Sigmoid colon (tissue), 4 donors: ENCODE data around the gene ISYNA1.

Experiments used
- EP300 ChIP-seq, 4 donors: sonication (generic); formaldehyde crosslinking; IDR thresholded peaks; one replicate each; pipeline ENCODE4 v1.6.1; 2017; ENCODE audit warnings: antibody characterized with exemption in 4 of 4
- POLR2A ChIP-seq, 2 donors: fragments of 450-650 bp; IDR thresholded peaks; one replicate each; pipeline ENCODE4 v1.6.1; 2016; ENCODE audit warnings: antibody characterized with exemption in 2 of 2, mild to moderate bottlenecking in 2 of 2, moderate library complexity in 2 of 2
- POLR2AphosphoS5 ChIP-seq, 4 donors: sonication (generic); formaldehyde crosslinking; IDR thresholded peaks; one replicate each; pipeline ENCODE4 v1.6.1; 2017; ENCODE audit warnings: antibody characterized with exemption in 4 of 4
- TF ChIP-seq, protein P1 (sequence below), 4 experiments: fragments of 450-650 bp in 3 of 4; fragments of 200-600 bp in 1 of 4; IDR thresholded peaks; one replicate each; pipeline ENCODE4 v1.5.1; 2016 to 2019; ENCODE audit warnings: antibody characterized with exemption in 4 of 4, mild to moderate bottlenecking in 3 of 4, moderate library complexity in 2 of 4

DNA sequence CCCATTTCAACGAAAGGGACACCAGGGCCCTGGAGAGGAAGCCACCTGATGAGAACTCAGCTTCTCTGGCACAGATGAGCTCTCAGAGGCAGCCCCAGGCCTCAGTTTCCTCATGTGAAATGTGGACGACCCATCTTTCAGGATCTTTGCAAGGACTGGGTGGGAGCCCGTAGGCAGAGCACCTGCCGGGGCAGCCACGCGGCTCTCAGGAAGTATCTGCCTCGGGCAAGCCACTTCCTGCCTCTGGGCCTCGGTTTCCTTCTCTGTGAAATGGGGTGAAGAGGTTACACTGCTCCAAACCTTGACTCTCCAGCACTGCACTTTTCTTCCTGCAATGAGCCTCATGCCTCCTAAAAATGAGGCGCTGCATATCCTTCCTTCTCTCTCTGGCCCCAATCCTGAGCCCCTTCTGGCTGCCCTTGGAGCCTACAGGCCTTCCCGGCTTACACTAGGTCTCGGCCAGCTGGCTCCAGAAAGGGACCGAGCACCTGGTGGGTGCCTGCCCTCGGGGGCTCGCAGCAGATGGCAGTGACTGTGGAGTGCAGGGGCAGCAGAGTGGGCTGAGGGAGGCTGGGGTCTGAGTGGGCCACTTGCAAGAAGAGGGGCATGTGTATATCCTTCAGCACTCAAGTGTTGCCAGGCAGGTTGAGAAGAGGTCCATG, 15.3 kb downstream of the ISYNA1 start:
- TF ChIP-seq, protein P1, sequence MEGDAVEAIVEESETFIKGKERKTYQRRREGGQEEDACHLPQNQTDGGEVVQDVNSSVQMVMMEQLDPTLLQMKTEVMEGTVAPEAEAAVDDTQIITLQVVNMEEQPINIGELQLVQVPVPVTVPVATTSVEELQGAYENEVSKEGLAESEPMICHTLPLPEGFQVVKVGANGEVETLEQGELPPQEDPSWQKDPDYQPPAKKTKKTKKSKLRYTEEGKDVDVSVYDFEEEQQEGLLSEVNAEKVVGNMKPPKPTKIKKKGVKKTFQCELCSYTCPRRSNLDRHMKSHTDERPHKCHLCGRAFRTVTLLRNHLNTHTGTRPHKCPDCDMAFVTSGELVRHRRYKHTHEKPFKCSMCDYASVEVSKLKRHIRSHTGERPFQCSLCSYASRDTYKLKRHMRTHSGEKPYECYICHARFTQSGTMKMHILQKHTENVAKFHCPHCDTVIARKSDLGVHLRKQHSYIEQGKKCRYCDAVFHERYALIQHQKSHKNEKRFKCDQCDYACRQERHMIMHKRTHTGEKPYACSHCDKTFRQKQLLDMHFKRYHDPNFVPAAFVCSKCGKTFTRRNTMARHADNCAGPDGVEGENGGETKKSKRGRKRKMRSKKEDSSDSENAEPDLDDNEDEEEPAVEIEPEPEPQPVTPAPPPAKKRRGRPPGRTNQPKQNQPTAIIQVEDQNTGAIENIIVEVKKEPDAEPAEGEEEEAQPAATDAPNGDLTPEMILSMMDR (IDR thresholded peaks at IDR 0.05) = no peak
- no peak for TF ChIP-seq POLR2A (IDR thresholded peaks at IDR 0.05)
- TF ChIP-seq POLR2AphosphoS5 (IDR thresholded peaks at IDR 0.05) = no peak
- no peak for TF ChIP-seq EP300 (IDR thresholded peaks at IDR 0.05)
